Raji (cell line): Measurements from ENCODE around the gene ECHDC1.

Experiments
- POLR2A ChIP-seq: IDR thresholded peaks from 2 replicates; pipeline ENCODE4 v1.6.1; 2011; ENCODE audit warnings: low read depth, low read length, control low read depth; ENCODE audit not compliant: insufficient read depth

The ECHDC1 gene

DNA sequence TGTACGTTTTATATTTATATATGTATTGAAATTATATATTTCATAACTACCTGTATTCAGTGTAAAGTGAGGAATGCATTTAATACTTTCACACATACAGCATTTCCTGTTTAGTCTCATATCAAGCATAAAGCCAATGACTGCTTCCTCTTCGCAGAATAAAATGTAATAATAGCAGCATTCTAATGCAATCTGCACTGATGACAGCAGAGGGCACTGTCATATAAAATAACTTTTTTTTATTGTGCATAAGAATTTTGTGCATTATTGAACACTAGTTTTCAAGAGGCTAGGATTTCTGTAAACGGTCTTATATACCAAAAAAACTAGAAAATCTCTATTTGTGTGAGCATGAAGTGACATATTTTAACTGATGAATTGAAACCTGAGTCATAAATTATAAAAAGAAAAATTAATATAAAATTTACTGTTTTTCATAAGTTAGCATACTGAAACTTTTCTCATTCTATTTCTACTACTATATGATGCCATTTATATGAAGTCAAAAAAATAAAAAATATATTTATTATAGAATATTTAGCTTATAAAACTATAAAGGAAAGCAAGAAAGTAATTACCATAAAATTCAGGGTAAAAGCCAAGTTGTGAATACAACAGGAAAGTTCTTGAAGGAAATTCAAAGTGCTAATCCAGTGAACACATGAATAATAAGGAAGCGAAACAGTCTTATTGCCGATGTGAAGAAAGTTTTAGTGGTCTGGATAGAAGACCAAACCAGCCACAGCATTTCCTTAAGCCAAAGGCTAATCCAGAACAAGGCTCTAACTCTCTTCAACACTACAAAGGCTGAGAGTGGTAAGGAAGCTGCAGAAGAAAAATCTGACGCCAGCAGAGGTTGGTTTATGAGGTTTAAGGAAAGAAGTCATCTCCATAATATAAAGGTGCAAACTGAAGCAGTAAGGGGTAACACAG is 40.4 kb downstream of the ECHDC1 start:
- TF ChIP-seq POLR2A, result no peak

DNA sequence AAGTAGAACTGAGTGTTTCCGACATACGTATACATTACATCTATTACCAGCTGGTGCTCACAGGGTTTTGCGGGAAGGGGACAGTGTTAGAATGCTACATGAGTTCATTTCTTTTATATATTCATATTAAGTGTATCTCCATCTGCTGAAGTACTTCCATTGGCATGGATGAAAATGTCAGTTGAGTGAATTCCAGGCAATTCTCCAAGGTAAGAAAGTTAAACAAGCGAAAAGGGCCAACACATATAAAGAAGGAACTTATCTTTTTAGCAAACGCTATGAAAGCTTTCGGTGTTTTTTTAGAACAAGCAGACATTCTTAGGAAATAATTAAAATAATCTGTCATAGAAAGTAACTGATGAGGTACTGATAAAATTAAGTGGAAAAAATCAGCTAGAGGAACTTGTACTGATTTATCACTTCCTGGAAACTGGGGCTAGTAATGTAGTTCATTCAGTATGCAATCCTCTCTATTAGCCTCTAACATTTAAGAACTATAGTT is 42.2 kb downstream of the ECHDC1 start:
- TF ChIP-seq POLR2A, result no peak

- TF ChIP-seq POLR2A, result no peak
Observed at GRCh38 chr6:127300411-127300810, 43.0 kb downstream of the ECHDC1 start.

GRCh38 chr6:127299522-127300240 is 43.7 kb downstream of the ECHDC1 start:
- TF ChIP-seq POLR2A, result no peak

GRCh38 chr6:127298475-127298874 is 44.9 kb downstream of the ECHDC1 start:
- TF ChIP-seq POLR2A, result no peak

- no peak for TF ChIP-seq POLR2A
Observed at GRCh38 chr6:127297502-127298070, 45.8 kb downstream of the ECHDC1 start.

- no peak for TF ChIP-seq POLR2A
Observed at GRCh38 chr6:127291495-127291894, 51.9 kb downstream of the ECHDC1 start.

DNA sequence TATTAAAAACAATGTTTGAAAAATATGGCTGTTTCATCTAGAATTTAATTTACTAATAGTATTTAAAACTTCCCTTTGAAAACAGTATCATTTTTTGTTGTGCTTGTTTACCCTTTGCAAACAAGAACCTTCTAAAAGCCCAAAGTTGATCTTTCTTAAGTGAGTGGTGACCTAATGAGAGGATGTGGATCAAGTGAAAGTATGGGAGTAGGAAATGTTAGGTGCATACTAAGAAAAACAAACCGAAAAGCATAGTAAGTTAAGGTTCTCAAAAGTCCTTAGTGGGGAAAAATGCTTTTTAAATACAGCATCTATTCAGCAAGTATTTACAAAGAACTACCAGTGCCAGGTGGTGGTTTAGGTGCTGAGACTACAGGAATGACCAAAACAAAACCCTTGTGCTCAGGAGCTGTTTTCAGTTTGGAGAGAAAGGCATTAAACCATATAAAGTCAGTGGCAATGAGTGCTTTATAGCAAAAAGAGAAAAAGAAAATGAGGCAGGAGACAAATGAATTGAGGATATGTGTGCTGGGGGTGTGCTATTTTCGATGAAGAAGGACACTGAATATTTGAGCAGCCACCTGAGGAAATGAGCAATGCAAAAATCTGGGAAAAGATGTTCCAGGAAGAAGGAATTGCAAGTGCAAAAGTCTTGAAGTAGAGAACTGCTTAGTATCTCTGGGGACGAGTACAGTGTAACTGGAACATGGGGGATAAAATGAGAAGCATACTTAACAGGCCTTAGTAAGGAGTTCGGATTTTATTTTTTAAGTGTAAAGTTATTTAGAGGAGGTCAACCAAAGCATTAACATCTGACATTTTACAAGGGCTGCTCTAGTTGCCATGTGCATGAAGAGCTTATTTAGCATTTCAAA is 52.8 kb downstream of the ECHDC1 start:
- no peak for TF ChIP-seq POLR2A

GRCh38 chr6:127289934-127290333 is 53.5 kb downstream of the ECHDC1 start:
- TF ChIP-seq POLR2A, result no peak

DNA sequence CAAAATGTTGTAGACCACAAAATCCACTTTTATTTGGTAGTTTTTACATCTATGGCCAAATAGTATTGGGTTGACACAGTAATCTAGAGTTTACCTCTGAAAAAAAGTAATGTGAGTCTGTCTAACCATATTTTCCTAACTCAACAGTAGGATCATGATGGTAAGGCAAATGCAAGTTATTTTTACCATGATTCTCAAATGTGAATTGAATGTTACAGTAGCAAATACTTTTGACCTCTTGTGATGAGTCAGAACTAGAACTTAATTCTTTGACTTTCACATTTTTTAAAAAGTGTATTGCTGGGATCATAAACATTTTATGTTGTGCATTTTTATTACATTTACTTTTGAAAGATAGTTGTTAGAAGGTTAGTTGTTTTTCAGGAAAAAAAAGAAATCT is 54.7 kb downstream of the ECHDC1 start:
- TF ChIP-seq POLR2A, result no peak

GRCh38 chr6:127282184-127282583 is 61.2 kb downstream of the ECHDC1 start:
- no peak for TF ChIP-seq POLR2A

DNA sequence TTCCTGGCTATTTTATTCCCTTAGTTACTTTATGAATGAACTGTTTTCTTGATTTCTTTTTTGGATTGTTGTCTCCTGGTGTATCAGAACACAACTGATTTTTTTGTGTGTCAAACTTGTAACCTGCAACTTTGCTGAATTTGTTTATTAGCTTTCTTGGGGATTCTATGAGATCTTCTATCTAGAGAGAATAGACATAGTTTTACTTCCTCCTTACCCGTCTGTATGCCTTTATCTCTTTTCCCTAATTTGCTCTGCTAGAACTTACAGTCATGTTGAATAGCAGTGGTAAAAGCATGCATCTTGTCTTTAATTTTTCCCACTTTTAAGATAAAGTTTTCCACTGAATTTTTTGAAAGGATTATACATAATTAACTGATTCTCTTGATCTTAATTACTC is 63.6 kb downstream of the ECHDC1 start:
- TF ChIP-seq POLR2A, result no peak

GRCh38 chr6:127277878-127278843 is 65.2 kb downstream of the ECHDC1 start:
- TF ChIP-seq POLR2A, result no peak
